HG03135 (cell line): ENCODE data around the gene TBL1X.

Experiments used
- ATAC-seq: cut with Tn5 transposase; IDR thresholded peaks from one replicate; pipeline ENCODE4 v1.9.1; 2021; ENCODE audit warnings: mild to moderate bottlenecking, moderate library complexity; ENCODE audit not compliant: unreplicated experiment

The TBL1X gene

GRCh38 chrX:9786798-9787635, 322.2 kb downstream of the TBL1X start:
- ATAC-seq, result no peak

- no peak for ATAC-seq
Measured at GRCh38 chrX:9788911-9789310, 324.1 kb downstream of the TBL1X start.

- ATAC-seq, result no peak
Measured at GRCh38 chrX:9789555-9789954, 324.7 kb downstream of the TBL1X start.
